Parathyroid adenoma (tissue), 2 donors: ENCODE measurements around the gene IGF1R.

Source experiments
- H2AFZ ChIP-seq: fragments of 300-600 bp; sonication (generic); one replicate; pipeline ENCODE4 v1.7.0; 2017; ENCODE audit warnings: antibody characterized with exemption, mild to moderate bottlenecking
- H3K27ac ChIP-seq: fragments of 300-600 bp; sonication (generic); one replicate; pipeline ENCODE4 v1.7.0; 2017
- H3K27me3 ChIP-seq: fragments of 300-600 bp; sonication (generic); one replicate; pipeline ENCODE4 v1.7.0; 2017; ENCODE audit warnings: low read length; ENCODE audit not compliant: control insufficient read depth, insufficient read depth
- H3K36me3 ChIP-seq: fragments of 300-600 bp; sonication (generic); one replicate; pipeline ENCODE4 v1.7.0; 2017; ENCODE audit warnings: low read length; ENCODE audit not compliant: control insufficient read depth, insufficient read depth
- H3K4me1 ChIP-seq: fragments of 300-600 bp; sonication (generic); one replicate; pipeline ENCODE4 v1.7.0; 2017; ENCODE audit warnings: control low read depth
- H3K4me2 ChIP-seq: fragments of 300-600 bp; sonication (generic); one replicate; pipeline ENCODE4 v1.7.0; 2017; ENCODE audit warnings: low read length
- H3K4me3 ChIP-seq: fragments of 300-600 bp; sonication (generic); one replicate; pipeline ENCODE4 v1.7.0; 2017; ENCODE audit warnings: low read depth, low read length
- H3K79me2 ChIP-seq: fragments of 300-600 bp; sonication (generic); one replicate; pipeline ENCODE4 v1.7.0; 2017; ENCODE audit warnings: control low read depth
- H3K9ac ChIP-seq: fragments of 300-600 bp; sonication (generic); one replicate; pipeline ENCODE4 v1.7.0; 2017; ENCODE audit warnings: mild to moderate bottlenecking
- H3K9me3 ChIP-seq: fragments of 300-600 bp; sonication (generic); one replicate; pipeline ENCODE4 v1.7.0; 2017; ENCODE audit warnings: low read length; ENCODE audit not compliant: control insufficient read depth
- CTCF ChIP-seq: fragments of 300-600 bp; sonication (generic); IDR thresholded peaks from one replicate; pipeline ENCODE4 v1.7.0; 2017; ENCODE audit warnings: antibody characterized with exemption, mild to moderate bottlenecking
- donor health status: primary hyperparathyroidism.

The IGF1R gene

GRCh38 chr15:98889930-98890695 is 241.8 kb downstream of the IGF1R start:
- no peak overlapping the region for H2AFZ ChIP-seq
- H3K4me3 ChIP-seq = no peak overlapping the region
- H3K27me3 ChIP-seq = no peaks in the 10 kb centered on the region
- no peaks in the 10 kb centered on the region for H3K9me3 ChIP-seq
- H3K9ac ChIP-seq = no peak overlapping the region
- H3K27ac ChIP-seq = no peak overlapping the region
- H3K36me3 ChIP-seq = no peaks in the 10 kb centered on the region
- no peak overlapping the region for H3K4me2 ChIP-seq
- H3K4me1 ChIP-seq = no peaks in the 10 kb centered on the region
- no peaks in the 10 kb centered on the region for H3K79me2 ChIP-seq
- TF ChIP-seq CTCF = no peak

- H3K4me1 ChIP-seq = no peaks in the 10 kb centered on the region
- H3K9me3 ChIP-seq = no peaks in the 10 kb centered on the region
- H3K79me2 ChIP-seq = no peaks in the 10 kb centered on the region
- no peak overlapping the region for H3K4me2 ChIP-seq
- H3K36me3 ChIP-seq = no peaks in the 10 kb centered on the region
- no peak overlapping the region for H2AFZ ChIP-seq
- no peak overlapping the region for H3K4me3 ChIP-seq
- no peak overlapping the region for H3K27ac ChIP-seq
- H3K27me3 ChIP-seq = no peaks in the 10 kb centered on the region
- no peak overlapping the region for H3K9ac ChIP-seq
- TF ChIP-seq CTCF = no peak
Observed at GRCh38 chr15:98891301-98891700, 243.0 kb downstream of the IGF1R start.

GRCh38 chr15:98893401-98893800 is 245.1 kb downstream of the IGF1R start:
- Histone ChIP-seq H3K79me2 (no peaks in the 10 kb centered on the region), H3K4me2 (no peak overlapping the region), H2AFZ (no peak overlapping the region), H3K27me3 (no peaks in the 10 kb centered on the region), H3K36me3 (no peaks in the 10 kb centered on the region), H3K9me3 (no peaks in the 10 kb centered on the region), H3K4me3 (no peak overlapping the region), H3K9ac (no peak overlapping the region), H3K27ac (no peak overlapping the region), H3K4me1 (no peaks in the 10 kb centered on the region)
- no peak for TF ChIP-seq CTCF

GRCh38 chr15:98894312-98894711 is 246.0 kb downstream of the IGF1R start:
- Histone ChIP-seq H3K27me3 (no peaks in the 10 kb centered on the region), H3K9ac (no peak overlapping the region), H3K4me1 (peaks cover 4% of the 10 kb centered on the region), H3K27ac (no peak overlapping the region), H3K9me3 (no peaks in the 10 kb centered on the region), H3K79me2 (no peaks in the 10 kb centered on the region), H3K4me3 (no peak overlapping the region), H3K4me2 (no peak overlapping the region), H3K36me3 (no peaks in the 10 kb centered on the region), H2AFZ (no peak overlapping the region)
- no peak for TF ChIP-seq CTCF
